Activated T-helper 17 cell treated with anti-CD3 and anti-CD28 coated beads, Interleukin-2, amount 50 U/mL, for 72 hours (primary cell): ENCODE data around the gene TNKS1BP1. TPM values are rescaled to one million over a fixed set of nuclear protein-coding genes. Genes with fewer than 3 reads are reported as not detected.
A peak's percentile ranks its signal among the peaks of the same experiment; 100 is the strongest.

Experiments used
- ATAC-seq: fragments of 150-1000 bp; cut with Tn5 transposase; replicated peaks from 2 replicates; pipeline ENCODE4 v1.10.0; 2021; ENCODE audit warnings: mild to moderate bottlenecking, moderate library complexity
- H3K27ac Mint-ChIP-seq: one replicate; pipeline ENCODE4 v1.8.0; 2022; ENCODE audit warnings: mixed read lengths
- H3K27me3 Mint-ChIP-seq: one replicate; pipeline ENCODE4 v1.8.0; 2022; ENCODE audit warnings: mixed read lengths
- H3K36me3 Mint-ChIP-seq: one replicate; pipeline ENCODE4 v1.8.0; 2022; ENCODE audit warnings: low read depth, mild to moderate bottlenecking, mixed read lengths
- H3K4me1 Mint-ChIP-seq: one replicate; pipeline ENCODE4 v1.8.0; 2022; ENCODE audit warnings: mixed read lengths
- H3K4me3 Mint-ChIP-seq: one replicate; pipeline ENCODE4 v1.8.0; 2022; ENCODE audit warnings: mild to moderate bottlenecking, mixed read lengths
- H3K9me3 Mint-ChIP-seq: one replicate; pipeline ENCODE4 v1.8.0; 2022; ENCODE audit warnings: mixed read lengths
- total RNA-seq, 2 donors: library from RNA; stranded (reverse); gene quantifications; one replicate each; pipeline ENCODE4 v1.2.3, GENCODE V29; 2022

Gene TNKS1BP1
- total RNA-seq, 2 donors from 2014 or later, result 4.1 to 13.6 TPM

DNA sequence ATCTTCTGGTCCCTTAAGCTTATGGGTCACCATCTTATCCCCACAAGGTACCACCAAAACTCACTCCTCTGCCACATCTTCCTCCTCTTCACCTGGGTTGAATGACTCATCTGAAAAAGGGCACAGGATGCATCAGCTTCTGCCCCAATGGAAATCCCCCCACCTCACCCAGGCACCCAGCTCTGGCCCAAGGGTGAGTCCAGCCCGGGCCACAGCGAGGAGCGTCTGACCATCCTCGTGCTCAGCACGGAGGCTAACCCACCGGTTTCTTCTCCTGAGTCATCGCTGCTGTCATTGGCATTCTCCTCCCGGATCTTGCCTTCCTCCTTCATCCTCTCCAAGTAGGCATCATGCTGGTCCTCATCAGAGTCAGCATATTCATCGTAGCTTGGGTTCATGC is 5.3 kb upstream of the TNKS1BP1 start:
- ATAC-seq, result peak; percentile 79

GRCh38 chr11:57327721-57328120 is 3.0 kb upstream of the TNKS1BP1 start:
- H3K27me3 Mint-ChIP-seq, result no peaks in the 10 kb centered on the region
- ATAC-seq, result no peak
- no peak overlapping the region for H3K4me3 Mint-ChIP-seq
- peaks cover 78% of the 10 kb centered on the region for H3K36me3 Mint-ChIP-seq
- H3K9me3 Mint-ChIP-seq, result no peaks in the 10 kb centered on the region
- no peak overlapping the region for H3K27ac Mint-ChIP-seq
- H3K4me1 Mint-ChIP-seq, result peaks cover 55% of the 10 kb centered on the region

More for the DNA sequence above, 5.3 kb upstream of the TNKS1BP1 start:
- peak overlapping the region; percentile 43 for H3K4me3 Mint-ChIP-seq
- H3K9me3 Mint-ChIP-seq, result no peaks in the 10 kb centered on the region
- H3K27me3 Mint-ChIP-seq, result no peaks in the 10 kb centered on the region
- peak overlapping the region; percentile 29 for H3K27ac Mint-ChIP-seq
- peaks cover 56% of the 10 kb centered on the region for H3K4me1 Mint-ChIP-seq
- peaks cover 100% of the 10 kb centered on the region for H3K36me3 Mint-ChIP-seq

- peaks cover 63% of the 10 kb centered on the region for H3K36me3 Mint-ChIP-seq
- H3K9me3 Mint-ChIP-seq, result no peaks in the 10 kb centered on the region
- ATAC-seq, result peak; percentile 2
- H3K4me3 Mint-ChIP-seq, result peak overlapping the region; percentile 88
- no peaks in the 10 kb centered on the region for H3K27me3 Mint-ChIP-seq
- peak overlapping the region; percentile 90 for H3K27ac Mint-ChIP-seq
- H3K4me1 Mint-ChIP-seq, result peaks cover 66% of the 10 kb centered on the region
Measured at GRCh38 chr11:57325735-57326048, 940 bp upstream of the TNKS1BP1 start.

GRCh38 chr11:57324154-57324885 is 432 bp downstream of the TNKS1BP1 start:
- H3K36me3 Mint-ChIP-seq, result peaks cover 50% of the 10 kb centered on the region
- H3K27me3 Mint-ChIP-seq, result no peaks in the 10 kb centered on the region
- H3K4me1 Mint-ChIP-seq, result peaks cover 54% of the 10 kb centered on the region
- H3K4me3 Mint-ChIP-seq, result peak overlapping the region; percentile 88
- no peak for ATAC-seq
- no peaks in the 10 kb centered on the region for H3K9me3 Mint-ChIP-seq
- peak overlapping the region; percentile 50 for H3K27ac Mint-ChIP-seq

DNA sequence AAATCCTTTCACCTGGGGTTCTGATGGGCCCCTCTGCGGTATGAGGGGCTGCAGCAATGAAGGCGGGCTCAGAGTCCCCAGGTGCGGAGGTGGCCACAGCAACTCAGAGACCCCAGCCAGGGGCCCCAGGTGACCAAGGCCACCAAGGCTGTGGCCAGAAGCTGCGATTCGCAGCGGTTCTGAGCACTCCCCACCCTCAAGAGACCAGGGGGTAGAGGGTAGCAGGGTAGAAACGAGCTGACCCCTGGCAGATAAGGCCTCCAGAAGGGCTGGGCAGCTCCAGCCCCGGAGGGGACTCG is 948 bp downstream of the TNKS1BP1 start:
- ATAC-seq, result no peak
- Mint-ChIP-seq H3K27ac (peak overlapping the region; percentile 50), H3K4me1 (peaks cover 56% of the 10 kb centered on the region), H3K4me3 (peak overlapping the region; percentile 88), H3K36me3 (peaks cover 50% of the 10 kb centered on the region), H3K9me3 (no peaks in the 10 kb centered on the region), H3K27me3 (no peaks in the 10 kb centered on the region)

GRCh38 chr11:57323167-57323854 is 1.4 kb downstream of the TNKS1BP1 start:
- Mint-ChIP-seq H3K27me3 (no peaks in the 10 kb centered on the region), H3K27ac (peak overlapping the region; percentile 50), H3K36me3 (peaks cover 45% of the 10 kb centered on the region), H3K9me3 (no peaks in the 10 kb centered on the region), H3K4me1 (peaks cover 52% of the 10 kb centered on the region), H3K4me3 (peak overlapping the region; percentile 88)
- no peak for ATAC-seq

DNA sequence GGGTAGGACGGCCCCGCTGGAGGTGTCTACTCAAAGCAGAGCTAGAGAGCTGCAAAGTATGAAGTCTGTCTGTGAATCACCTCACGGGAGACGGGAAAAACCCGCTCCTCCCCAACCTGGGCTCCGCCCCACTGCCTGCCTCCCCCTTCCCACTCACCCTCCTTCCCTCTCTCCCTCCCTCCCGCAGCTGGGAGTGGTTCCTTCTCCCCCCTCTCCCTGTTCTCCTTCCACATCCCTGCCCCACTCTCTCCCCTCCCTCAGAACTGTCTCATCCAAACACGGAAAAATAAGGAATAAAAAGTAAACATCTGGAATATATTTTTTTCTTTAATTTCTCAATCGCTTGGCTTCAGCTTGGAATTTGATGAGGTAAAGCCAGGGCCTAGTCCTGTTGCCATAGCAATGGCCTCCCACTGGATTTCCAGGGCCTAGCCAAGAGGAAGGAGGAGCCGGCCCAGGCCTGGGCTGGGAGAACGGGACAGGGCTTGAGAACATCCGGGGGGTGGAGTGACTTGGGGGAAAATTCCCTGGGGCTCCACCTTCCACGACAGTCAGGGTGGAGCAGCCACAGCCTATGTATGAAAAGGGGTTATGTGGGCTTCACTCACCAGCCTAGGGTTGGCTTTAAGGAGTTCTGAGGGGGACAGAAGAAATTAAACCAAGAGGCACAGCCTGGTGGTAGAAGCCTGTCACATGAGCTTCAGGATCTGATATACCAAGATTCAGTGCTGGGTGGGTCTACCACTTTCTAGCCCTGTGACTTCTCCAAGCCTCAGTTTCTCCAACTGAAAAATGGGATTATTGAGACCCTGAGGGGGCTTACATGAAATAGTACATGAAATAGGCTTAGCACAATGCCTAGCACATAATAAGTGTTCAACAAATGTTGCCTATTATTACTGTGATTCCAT is 2.2 kb downstream of the TNKS1BP1 start:
- Mint-ChIP-seq H3K27me3 (no peaks in the 10 kb centered on the region), H3K9me3 (no peaks in the 10 kb centered on the region), H3K36me3 (peaks cover 37% of the 10 kb centered on the region), H3K4me3 (peak overlapping the region; percentile 88), H3K4me1 (peaks cover 49% of the 10 kb centered on the region), H3K27ac (peak overlapping the region; percentile 0)
- no peak for ATAC-seq

DNA sequence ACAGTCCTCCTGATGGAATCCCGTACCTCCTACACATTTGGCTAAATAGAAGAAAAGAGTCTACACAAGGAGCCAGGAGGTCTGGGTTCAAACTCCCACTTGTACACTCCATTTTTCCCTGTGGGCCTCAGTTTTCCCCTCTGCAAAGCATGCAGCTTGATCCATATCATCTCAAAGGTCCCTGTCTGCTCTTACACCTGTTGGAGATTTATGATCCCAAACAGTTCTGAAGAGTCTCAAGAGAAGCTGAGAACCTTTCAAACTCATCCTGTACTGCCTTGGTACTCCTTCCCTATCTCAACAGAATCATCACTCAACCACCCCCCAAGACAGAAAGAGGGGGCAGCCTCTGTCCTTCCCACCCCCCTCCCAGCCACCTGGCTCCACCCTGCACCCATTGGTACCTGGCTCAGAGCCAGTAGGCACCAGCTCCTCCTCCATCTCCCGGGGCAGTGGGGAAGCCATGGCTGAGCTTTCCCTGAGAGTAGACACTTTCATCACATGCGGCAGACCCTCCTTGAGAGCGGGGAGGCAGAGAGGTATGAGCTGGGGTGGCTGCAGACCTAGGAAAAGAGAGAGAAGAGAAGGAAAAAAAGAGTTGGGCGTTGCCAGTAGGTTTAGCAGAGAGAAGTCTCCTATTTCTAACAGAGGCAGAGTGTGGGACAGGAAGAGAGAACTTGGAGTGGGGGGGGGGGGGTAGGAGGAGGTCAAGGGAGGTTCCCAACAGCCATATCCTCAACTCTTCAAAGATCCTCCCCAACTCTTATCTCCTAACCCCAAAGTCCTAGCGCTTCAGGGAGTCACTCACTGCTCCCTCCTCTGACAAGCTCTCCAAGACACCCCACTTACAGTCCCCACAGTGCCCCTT is 3.1 kb downstream of the TNKS1BP1 start:
- peaks cover 44% of the 10 kb centered on the region for H3K4me1 Mint-ChIP-seq
- no peak overlapping the region for H3K4me3 Mint-ChIP-seq
- peak overlapping the region; percentile 0 for H3K27ac Mint-ChIP-seq
- H3K9me3 Mint-ChIP-seq, result no peaks in the 10 kb centered on the region
- no peaks in the 10 kb centered on the region for H3K27me3 Mint-ChIP-seq
- no peak for ATAC-seq
- peaks cover 28% of the 10 kb centered on the region for H3K36me3 Mint-ChIP-seq

- peaks cover 20% of the 10 kb centered on the region for H3K36me3 Mint-ChIP-seq
- peak overlapping the region; percentile 0 for H3K27ac Mint-ChIP-seq
- H3K4me1 Mint-ChIP-seq, result peaks cover 37% of the 10 kb centered on the region
- no peaks in the 10 kb centered on the region for H3K9me3 Mint-ChIP-seq
- no peak for ATAC-seq
- no peak overlapping the region for H3K4me3 Mint-ChIP-seq
- H3K27me3 Mint-ChIP-seq, result no peaks in the 10 kb centered on the region
Measured at GRCh38 chr11:57320719-57321387, 3.9 kb downstream of the TNKS1BP1 start.

DNA sequence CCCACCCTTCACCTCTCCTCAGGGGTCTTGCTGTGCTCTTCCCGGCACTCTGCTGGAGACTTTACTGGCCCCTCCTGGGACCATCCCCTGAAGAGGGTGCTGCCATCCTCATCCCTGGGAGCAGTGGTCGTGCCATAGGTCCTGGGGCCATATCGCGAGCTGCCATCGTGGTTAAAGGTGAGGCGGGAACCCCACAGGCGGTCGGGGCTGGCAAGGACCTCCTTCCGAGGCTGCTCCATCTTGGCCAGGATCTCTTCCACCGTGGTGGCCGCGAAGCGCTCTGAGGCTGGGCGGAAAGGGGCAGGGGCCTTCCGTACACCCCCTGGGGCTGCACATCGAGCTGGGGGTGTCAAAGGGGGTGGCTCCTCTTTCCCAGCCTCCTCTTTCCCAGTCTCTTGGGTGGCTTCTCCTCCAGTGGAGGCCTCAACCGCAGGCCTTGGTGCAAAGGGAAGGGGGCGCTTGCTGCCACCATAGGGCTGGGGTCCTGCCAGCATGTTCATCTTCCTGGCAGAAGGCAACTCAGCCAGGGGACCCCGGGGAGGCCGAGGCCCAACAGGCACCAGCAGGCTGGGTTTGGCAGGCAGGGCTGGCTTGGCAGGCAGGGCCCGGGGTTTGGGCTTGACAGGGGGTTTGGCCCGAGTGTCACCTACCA is 4.6 kb downstream of the TNKS1BP1 start:
- H3K36me3 Mint-ChIP-seq, result peaks cover 14% of the 10 kb centered on the region
- no peaks in the 10 kb centered on the region for H3K9me3 Mint-ChIP-seq
- no peaks in the 10 kb centered on the region for H3K27me3 Mint-ChIP-seq
- ATAC-seq, result no peak
- H3K4me3 Mint-ChIP-seq, result no peak overlapping the region
- peaks cover 30% of the 10 kb centered on the region for H3K4me1 Mint-ChIP-seq
- no peak overlapping the region for H3K27ac Mint-ChIP-seq

DNA sequence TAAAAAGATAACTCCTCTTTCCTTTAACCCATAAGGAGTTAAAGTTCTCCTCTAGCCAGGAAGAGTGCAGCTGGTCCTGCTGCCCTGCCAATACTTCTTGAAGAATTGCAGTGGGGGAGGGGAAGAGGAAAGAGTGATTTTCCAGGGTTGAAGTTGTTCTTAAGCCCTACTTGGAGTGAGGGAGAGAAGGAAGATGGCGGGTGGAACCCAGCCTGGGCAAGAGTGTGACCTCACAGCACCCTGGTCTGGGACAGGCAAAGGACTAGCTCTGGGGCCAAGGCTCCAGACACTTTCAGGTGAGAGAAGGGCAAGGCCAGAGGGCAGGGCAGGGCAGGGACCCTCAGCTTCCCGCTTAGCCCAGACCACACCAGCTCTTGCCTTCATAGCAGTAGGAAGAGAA is 6.6 kb downstream of the TNKS1BP1 start:
- peaks cover 11% of the 10 kb centered on the region for H3K36me3 Mint-ChIP-seq
- no peaks in the 10 kb centered on the region for H3K9me3 Mint-ChIP-seq
- H3K4me3 Mint-ChIP-seq, result no peak overlapping the region
- H3K4me1 Mint-ChIP-seq, result peaks cover 22% of the 10 kb centered on the region
- no peak for ATAC-seq
- no peak overlapping the region for H3K27ac Mint-ChIP-seq
- no peaks in the 10 kb centered on the region for H3K27me3 Mint-ChIP-seq

DNA sequence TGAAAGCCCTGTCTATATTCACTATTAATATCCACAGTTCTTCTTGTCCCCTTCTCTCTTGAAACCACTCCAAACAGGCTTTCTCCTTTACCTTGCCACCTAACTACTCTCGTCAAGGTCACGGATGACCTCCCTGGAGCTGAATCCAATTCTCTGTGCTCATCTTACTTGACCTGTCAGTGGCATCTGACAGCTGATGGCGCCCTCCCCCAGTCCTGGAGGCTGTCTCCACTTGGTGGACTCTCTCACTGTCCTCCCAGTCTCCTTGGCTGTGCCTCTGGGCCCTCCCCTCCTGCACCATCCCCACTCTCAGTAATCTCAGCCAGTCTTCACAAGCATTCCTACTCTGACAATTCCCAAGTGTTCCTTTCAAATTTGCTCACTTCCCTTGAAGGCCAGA is 8.7 kb downstream of the TNKS1BP1 start:
- no peak for ATAC-seq
- H3K27ac Mint-ChIP-seq, result no peak overlapping the region
- H3K27me3 Mint-ChIP-seq, result no peaks in the 10 kb centered on the region

DNA sequence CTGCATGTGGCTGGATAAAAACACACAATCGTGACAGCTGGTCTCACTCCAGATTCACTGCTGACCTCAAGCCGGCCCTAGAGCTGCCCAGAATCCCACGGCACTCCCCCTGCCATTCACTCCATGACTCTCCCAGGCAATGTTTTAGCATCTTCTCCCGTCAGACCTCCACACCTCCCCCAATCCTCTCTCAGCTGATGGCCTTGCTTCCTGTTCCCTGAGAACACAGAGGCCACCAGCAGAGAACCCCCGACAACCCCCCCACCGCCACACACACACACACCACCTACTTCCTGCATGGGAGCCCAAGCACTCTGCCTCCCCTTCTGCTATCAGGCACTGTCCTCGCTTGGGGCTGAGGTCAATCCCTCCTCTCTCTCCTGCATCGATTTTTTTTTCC is 9.3 kb downstream of the TNKS1BP1 start:
- Mint-ChIP-seq H3K4me3 (no peak overlapping the region), H3K4me1 (peaks cover 4% of the 10 kb centered on the region), H3K9me3 (no peaks in the 10 kb centered on the region), H3K36me3 (peaks cover 5% of the 10 kb centered on the region), H3K27me3 (no peaks in the 10 kb centered on the region), H3K27ac (no peak overlapping the region)
- no peak for ATAC-seq

More for the DNA sequence above, 8.7 kb downstream of the TNKS1BP1 start:
- Mint-ChIP-seq H3K4me1 (peaks cover 6% of the 10 kb centered on the region), H3K36me3 (peaks cover 8% of the 10 kb centered on the region), H3K4me3 (no peak overlapping the region), H3K9me3 (no peaks in the 10 kb centered on the region)
